Activated T-cell treated with anti-CD3 and anti-CD28 coated beads for 4 hours (primary cell): ENCODE measurements around the gene NPR3.

Source experiments
- DNase-seq: peaks from one replicate; pipeline ENCODE4 v3.0.0-alpha.2; 2020

The NPR3 gene

GRCh38 chr5:32710550-32711361, at the start of gene NPR3:
NPR3 (plus strand) TSS chr5:32711321; CDS start chr5:32711777, 456 bp downstream.
- DNase-seq, result no peak

- DNase-seq, result no peak
Observed at GRCh38 chr5:32664523-32664922, 46.6 kb upstream of the NPR3 start.

GRCh38 chr5:32668552-32668951, 42.6 kb upstream of the NPR3 start:
- DNase-seq, result no peak

- no peak for DNase-seq
Observed at GRCh38 chr5:32673272-32673671, 37.8 kb upstream of the NPR3 start.

GRCh38 chr5:32677023-32677422, 34.1 kb upstream of the NPR3 start:
- no peak for DNase-seq

GRCh38 chr5:32678472-32678871, 32.6 kb upstream of the NPR3 start:
- no peak for DNase-seq

- no peak for DNase-seq
Observed at GRCh38 chr5:32679218-32679617, 31.9 kb upstream of the NPR3 start.

- DNase-seq, result no peak
Observed at GRCh38 chr5:32680183-32680582, 30.9 kb upstream of the NPR3 start.

- DNase-seq, result no peak
Observed at GRCh38 chr5:32683125-32683524, 28.0 kb upstream of the NPR3 start.

- no peak for DNase-seq
Observed at GRCh38 chr5:32684260-32684659, 26.9 kb upstream of the NPR3 start.

- no peak for DNase-seq
Observed at GRCh38 chr5:32686799-32687498, 24.2 kb upstream of the NPR3 start.

- no peak for DNase-seq
Observed at GRCh38 chr5:32687499-32687831, 23.7 kb upstream of the NPR3 start.

- no peak for DNase-seq
Observed at GRCh38 chr5:32690153-32690552, 21.0 kb upstream of the NPR3 start.

GRCh38 chr5:32690666-32691065, 20.5 kb upstream of the NPR3 start:
- DNase-seq, result no peak

GRCh38 chr5:32692036-32692746, 18.9 kb upstream of the NPR3 start:
- DNase-seq, result no peak

- no peak for DNase-seq
Observed at GRCh38 chr5:32703957-32704356, 7.2 kb upstream of the NPR3 start.

- DNase-seq, result no peak
Observed at GRCh38 chr5:32707418-32707997, 3.6 kb upstream of the NPR3 start.

GRCh38 chr5:32708949-32709348, 2.2 kb upstream of the NPR3 start:
- no peak for DNase-seq

- no peak for DNase-seq
Observed at GRCh38 chr5:32709750-32710549, 1.2 kb upstream of the NPR3 start.

GRCh38 chr5:32711362-32711680, 200 bp downstream of the NPR3 start:
- no peak for DNase-seq

GRCh38 chr5:32711681-32712480, 760 bp downstream of the NPR3 start:
- DNase-seq, result no peak
